RKO (cell line): ENCODE measurements around the gene NHLRC3.
"Not testable (repeated sequence)": the region's sequence is repeated elsewhere in the genome, so short reads cannot be mapped to it uniquely, and the experiment has no call there.

Experiments used
- DNase-seq: peaks from one replicate; pipeline ENCODE4 v3.0.0-alpha.2; 2016; ENCODE audit warnings: low spot score

NHLRC3 gene, protein sequence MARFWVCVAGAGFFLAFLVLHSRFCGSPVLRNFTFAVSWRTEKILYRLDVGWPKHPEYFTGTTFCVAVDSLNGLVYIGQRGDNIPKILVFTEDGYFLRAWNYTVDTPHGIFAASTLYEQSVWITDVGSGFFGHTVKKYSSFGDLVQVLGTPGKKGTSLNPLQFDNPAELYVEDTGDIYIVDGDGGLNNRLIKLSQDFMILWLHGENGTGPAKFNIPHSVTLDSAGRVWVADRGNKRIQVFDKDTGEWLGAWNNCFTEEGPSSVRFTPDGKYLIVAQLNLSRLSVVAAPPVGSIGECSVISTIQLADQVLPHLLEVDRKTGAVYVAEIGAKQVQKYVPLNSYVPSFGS

DNA sequence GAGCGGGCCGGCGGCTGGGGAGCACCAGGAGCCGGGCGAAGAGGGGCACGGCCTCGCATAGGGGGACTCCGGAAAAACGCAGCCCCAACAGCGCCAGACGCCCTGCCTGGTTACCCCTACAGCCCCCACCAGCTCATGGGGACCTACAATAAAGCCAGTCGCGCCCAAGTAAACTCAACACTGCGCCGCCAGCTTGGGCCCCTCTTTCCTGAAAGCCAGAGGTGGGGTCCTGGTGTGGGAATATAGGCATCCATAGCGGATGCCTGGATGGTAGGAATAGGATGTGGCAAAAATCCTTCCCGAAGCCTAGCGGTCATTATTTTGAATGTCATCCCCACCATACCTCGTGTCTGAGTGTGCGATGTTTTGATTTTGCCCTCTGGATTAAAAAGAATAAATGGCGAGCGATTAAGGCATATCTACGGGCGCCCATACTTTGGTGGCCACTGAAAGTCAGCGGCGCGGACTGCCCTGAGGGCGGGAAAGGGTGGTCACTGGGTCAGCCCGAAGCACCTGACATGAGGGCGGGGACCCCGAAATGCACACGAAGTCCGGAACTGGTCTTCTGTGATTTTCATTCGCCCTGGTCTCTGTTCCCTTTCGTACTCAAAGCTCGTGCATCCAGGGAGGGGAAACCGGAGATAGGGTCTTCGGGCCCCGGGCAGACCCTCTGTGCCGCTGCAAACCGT is at the start of gene NHLRC3, which contains the start of gene PROSER1:
Gene NHLRC3, plus strand, starts transcription at position 577 of the 689 bp plus-strand sequence. CDS start 184 bp downstream, outside the sequence.
Gene PROSER1, minus strand, starts transcription at position 210 of the 689 bp plus-strand sequence. CDS start 847 bp downstream, outside the sequence.
- peak; percentile 93 for DNase-seq

DNA sequence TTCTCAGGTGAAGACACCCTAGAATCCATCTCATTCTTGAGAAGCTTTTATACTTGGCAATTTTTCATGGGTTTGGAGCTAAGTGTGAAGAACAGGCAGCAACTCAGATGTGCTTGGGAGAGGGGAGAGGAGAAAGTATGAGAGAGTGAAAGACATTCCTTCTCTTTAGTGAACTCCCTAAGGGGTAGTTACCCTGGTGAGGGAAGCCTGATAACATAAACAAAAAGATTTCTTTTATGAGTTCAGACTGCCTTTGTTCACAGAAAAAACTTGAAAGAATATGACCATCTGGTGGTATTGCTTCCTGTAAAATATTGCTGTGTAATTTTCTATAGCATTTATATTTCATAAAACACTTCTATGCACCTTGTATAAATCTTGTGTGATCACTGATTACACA is 47.6 kb upstream of the NHLRC3 start, which contains the start of gene STOML3:
Gene STOML3, minus strand, starts transcription at position 139 of the 400 bp plus-strand sequence. Its CDS starts 110 bp downstream, at position 29.
- no peak for DNase-seq

GRCh38 chr13:38993381-38993780 is 44.9 kb upstream of the NHLRC3 start:
- no peak for DNase-seq

- DNase-seq = no peak
These were observed 39.5 kb upstream of the NHLRC3 start for GRCh38 chr13:38998739-38999138.

DNA sequence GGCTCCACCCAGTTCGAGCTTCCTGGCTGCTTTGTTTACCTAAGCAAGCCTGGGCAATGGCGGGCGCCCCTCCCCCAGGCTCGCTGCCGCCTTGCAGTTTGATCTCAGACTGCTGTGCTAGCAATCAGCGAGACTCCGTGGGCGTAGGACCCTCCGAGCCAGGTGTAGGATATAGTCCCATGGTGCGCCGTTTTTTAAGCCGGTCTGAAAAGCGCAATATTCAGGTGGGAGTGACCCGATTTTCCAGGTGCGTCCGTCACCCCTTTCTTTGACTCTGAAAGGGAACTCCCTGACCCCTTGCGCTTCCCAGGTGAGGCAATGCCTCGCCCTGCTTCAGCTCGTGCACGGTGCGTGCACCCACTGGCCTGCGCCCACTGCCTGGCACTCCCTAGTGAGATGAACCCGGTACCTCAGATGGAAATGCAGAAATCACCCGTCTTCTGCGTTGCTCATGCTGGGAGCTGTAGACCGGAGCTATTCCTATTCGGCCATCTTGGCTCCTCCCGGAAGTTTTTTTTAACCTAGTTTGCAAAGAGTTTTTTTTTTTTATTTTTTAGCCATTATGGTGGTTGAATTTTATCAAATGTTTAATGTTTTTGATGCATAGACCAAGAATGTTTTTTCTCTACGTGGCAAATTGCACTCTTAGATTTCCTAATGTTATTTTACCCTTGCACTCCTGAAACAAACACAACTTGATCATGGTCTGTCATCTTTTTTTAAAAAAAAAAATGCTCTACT is 31.7 kb upstream of the NHLRC3 start:
- DNase-seq = not testable (repeated sequence)

- DNase-seq = no peak
These were observed 25.6 kb upstream of the NHLRC3 start for GRCh38 chr13:39012608-39013007.

- DNase-seq = no peak
These were observed 24.8 kb upstream of the NHLRC3 start for GRCh38 chr13:39013462-39013861.

GRCh38 chr13:39016087-39016486 is 22.2 kb upstream of the NHLRC3 start:
- DNase-seq = no peak

DNA sequence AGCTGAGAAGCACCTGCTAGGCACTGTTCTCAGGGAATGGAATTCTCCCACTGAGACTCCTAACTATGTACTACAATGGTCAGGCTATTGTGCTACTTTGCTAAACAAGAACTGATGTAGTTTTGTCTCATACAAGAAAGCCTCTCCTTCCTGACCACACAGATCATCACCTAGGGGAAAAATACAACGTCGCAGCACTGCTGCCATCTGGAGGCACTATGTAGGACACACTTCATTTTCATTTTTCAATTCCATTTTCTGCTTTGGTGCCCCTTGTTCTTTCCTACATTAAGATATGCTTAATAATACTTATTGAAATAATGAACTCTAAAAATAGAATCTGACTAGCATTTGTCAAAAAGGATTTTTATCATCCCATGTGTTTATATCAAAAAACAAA is 21.5 kb upstream of the NHLRC3 start:
- DNase-seq = peak; percentile 62

DNA sequence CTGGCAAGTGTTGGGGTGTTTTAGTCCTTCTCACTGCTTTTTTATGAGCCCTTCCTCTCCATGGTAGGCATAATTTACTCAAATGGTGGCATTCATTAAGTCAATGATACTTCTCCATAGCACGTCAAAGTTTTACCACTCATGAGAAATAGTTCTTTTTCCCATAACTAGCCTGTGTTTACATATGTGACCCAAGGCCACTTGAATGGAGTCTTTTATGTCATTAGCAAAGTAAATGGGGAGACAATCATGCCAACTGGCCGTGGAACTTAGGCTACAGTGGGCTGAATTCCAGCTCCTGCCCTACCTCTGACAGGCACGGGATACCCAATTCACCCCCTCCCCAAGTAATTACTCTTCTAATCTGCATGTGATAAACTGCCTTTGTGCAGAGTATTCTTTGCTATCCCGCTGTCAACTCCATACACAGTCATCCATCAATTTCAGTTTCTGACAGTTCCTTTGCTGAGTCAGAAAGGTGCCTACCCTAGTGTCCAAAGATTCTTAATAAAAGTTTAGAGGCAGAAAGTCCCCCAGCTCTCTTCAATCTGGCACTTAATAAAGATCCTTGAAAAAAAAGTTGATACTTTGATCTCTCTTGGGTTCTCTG is 17.3 kb upstream of the NHLRC3 start:
- no peak for DNase-seq

DNA sequence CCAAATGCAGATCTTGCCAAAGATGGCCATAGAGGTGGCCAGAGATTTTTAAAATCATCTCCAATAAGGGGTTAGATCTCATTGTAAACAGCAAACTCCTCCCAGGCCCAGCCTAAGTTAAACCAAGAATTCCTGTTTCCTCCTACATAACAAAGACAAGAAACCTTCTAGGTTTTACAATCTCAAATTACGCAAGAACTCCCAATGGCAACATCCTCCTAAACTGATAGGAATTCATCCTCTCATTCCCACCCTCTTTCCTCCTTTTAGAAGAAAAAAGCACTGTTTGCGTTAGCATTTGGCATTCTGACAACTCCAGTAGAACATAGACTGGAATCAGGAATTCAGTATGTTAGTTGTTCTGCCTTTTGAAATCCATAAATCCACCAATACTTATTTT is 14.9 kb upstream of the NHLRC3 start:
- DNase-seq = no peak

DNA sequence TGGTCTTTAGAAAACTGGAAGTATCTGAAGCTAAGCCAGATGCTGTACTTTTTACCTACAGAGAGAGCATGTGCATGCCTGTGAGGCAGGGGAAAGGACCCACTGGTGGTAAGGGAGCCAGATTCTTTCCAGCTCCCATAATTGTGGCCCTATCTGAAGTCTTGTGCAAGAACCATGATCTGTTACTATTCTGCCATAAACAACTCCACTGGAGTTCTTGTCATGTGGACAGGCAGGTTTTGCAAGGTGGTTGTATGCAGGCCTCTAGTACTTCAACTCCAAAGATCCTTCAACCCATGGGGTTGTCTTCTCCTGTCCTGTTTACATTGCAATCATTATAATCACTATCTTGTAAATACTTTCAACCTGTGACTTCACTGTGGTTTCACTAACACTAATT is 14.5 kb upstream of the NHLRC3 start:
- DNase-seq = no peak

DNA sequence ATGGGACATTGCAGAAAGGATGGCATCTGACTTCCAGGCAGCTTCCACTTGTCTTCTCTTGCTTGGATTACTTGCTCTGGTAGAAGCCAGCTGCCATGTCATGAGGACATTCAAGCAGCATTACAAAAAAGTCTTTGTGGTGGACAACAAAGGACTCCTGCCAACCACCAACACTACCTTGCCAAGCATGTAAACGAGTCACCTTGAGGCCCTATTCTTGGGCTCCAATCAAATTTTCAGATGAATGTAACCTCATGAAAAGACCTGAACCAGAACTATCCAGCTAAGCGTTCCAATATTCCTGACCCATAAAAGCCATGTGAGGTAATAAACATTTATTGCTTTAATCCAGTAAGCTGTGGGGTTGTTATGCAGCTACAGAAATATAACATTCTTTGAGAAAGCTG is 12.8 kb upstream of the NHLRC3 start:
- no peak for DNase-seq

DNA sequence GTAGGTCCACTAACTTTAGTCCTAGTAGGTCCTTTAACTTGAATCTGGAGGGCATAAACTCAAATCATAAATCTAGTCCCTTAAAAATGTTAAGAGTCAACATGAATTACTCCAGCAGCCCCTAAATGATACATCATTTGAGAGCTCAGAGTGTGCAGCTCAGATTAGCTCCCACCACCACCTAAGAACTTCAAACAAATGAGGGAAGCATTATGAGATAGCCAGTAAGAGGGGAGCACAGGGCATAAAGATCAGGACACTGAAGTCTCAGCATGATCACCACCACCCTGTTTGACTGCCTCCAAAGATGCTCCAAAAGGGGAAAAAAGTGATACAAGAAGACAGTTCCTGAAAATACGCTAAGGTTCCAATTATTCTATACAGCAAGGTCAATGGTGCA is 6.1 kb upstream of the NHLRC3 start:
- DNase-seq = no peak

- no peak for DNase-seq
These were observed 4.2 kb upstream of the NHLRC3 start for GRCh38 chr13:39034085-39034484.

- DNase-seq = peak; percentile 20
These were observed 3.1 kb upstream of the NHLRC3 start for GRCh38 chr13:39035204-39035603.

DNA sequence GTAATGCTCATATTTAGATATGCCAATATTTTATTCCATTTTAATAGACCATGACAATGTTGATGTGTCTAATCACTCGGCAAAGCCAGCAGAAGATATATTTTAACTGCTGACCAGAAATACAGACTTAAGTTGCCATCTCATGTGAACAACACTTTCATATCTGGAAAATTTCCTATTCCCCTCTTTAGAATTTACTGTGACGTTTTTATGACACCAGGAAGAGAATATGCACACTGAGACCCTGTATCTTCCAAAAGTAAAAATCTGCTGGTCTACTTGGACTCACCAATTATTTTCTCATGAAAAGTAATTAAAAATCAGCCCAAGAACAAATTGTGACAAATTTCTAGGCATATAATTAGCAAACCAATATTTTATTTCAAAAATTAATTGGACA is 2.5 kb upstream of the NHLRC3 start:
- DNase-seq = peak; percentile 20

DNA sequence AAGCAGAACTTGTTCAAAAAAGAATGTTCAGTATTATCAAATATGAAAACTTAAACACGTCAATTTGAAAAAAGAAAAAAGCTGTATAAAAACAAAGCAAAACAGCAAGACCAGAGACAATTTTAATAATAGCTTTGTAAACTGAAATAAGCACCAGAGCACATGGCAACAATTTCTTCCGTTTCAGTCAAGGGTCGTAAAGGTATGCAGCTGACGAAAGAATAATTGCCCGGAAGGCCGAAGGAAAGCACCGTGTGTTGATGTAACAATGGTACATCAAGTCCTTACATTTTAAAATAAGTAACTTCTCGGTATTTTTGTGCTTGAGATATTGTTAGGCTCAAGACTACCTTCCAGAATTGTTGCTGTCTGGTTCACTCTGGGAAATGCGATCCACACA is 2.0 kb upstream of the NHLRC3 start:
- peak; percentile 73 for DNase-seq

GRCh38 chr13:39037410-39037879 is 811 bp upstream of the NHLRC3 start:
- DNase-seq = no peak

DNA sequence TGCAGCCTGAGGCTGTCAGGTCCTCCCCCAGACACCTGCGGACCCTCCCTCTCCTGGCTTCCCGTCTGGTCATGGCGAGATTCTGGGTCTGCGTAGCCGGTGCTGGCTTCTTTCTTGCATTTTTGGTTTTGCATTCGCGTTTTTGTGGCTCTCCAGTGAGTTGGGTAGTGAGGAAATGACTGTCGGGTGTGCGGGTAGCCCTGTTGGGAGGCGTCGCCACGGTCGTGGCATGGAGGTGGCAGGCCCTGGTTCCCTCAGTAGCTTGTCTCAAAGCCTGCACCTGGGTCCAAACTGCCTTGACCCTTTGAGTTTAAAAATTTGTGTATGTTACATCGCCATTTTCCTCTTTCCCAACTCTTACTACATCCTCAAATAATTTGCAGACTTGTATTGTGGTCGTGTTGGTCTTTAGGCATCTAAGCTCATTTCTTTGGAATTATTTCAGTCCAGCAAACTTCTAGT is 344 bp downstream of the NHLRC3 start:
- peak; percentile 36 for DNase-seq

- DNase-seq = peak; percentile 41
These were observed 785 bp downstream of the NHLRC3 start for GRCh38 chr13:39039041-39039440.

DNA sequence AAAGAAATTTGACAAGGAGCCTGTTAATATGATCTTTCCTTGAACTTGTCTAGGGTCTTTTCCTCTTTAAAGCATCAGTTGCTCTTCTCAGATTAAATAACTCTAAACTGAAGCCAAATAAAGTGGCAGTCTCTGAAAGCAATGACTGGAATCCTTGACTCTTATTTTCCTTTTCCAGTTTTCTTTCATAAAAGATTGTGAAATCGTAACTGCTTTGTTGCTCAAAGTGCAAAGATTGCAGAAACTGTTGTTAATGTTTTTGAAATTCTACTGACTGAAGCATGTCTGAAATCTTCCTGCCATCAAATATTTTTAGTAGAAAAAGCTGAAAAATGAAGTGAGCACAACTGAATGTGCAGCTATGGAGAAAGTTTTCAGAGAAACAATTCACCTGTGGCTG is 1.9 kb downstream of the NHLRC3 start:
- DNase-seq = no peak
